ENCODE results near the gene C3orf70. TPM values are rescaled to one million over a fixed set of nuclear protein-coding genes. Genes with fewer than 3 reads are reported as not detected.

C3orf70 gene
- total RNA-seq, 1 donor from 2014 or later, result 3.2 TPM

GRCh38 chr3:185060655-185061054 is 92.2 kb downstream of the C3orf70 start:
- H3K4me3 Mint-ChIP-seq, result no peak overlapping the region
- no peak for DNase-seq (ENCODE audit: low spot score in 2 of 2, unreplicated experiment in 2 of 2)

GRCh38 chr3:185059766-185060165 is 93.1 kb downstream of the C3orf70 start:
- Mint-ChIP-seq H3K27me3 (ENCODE audit: low read depth) (no peaks in the 10 kb centered on the region), H3K4me3 (no peak overlapping the region), H3K27ac (no peak overlapping the region), H3K4me1 (no peaks in the 10 kb centered on the region), H3K36me3 (peaks cover 36% of the 10 kb centered on the region), H3K9me3 (peaks cover 55% of the 10 kb centered on the region)
- TF ChIP-seq CTCF (IDR thresholded peaks at IDR 0.05; ENCODE audit: unreplicated experiment), result no peak
- no peak for DNase-seq (ENCODE audit: low spot score in 2 of 2, unreplicated experiment in 2 of 2)

More at GRCh38 chr3:185060655-185061054, 92.2 kb downstream of the C3orf70 start:
- no peaks in the 10 kb centered on the region for H3K27me3 Mint-ChIP-seq (ENCODE audit: low read depth)
- H3K27ac Mint-ChIP-seq, result no peak overlapping the region
- peaks cover 29% of the 10 kb centered on the region for H3K36me3 Mint-ChIP-seq
- no peak for TF ChIP-seq CTCF (IDR thresholded peaks at IDR 0.05; ENCODE audit: unreplicated experiment)
- no peaks in the 10 kb centered on the region for H3K4me1 Mint-ChIP-seq
- peaks cover 47% of the 10 kb centered on the region for H3K9me3 Mint-ChIP-seq

GRCh38 chr3:185058796-185059195 is 94.1 kb downstream of the C3orf70 start:
- no peak overlapping the region for H3K4me3 Mint-ChIP-seq
- H3K27ac Mint-ChIP-seq, result no peak overlapping the region
- DNase-seq (ENCODE audit: low spot score in 2 of 2, unreplicated experiment in 2 of 2), result no peak
- H3K36me3 Mint-ChIP-seq, result peaks cover 46% of the 10 kb centered on the region
- TF ChIP-seq CTCF (IDR thresholded peaks at IDR 0.05; ENCODE audit: unreplicated experiment), result no peak
- H3K27me3 Mint-ChIP-seq (ENCODE audit: low read depth), result no peaks in the 10 kb centered on the region
- no peaks in the 10 kb centered on the region for H3K4me1 Mint-ChIP-seq
- peaks cover 62% of the 10 kb centered on the region for H3K9me3 Mint-ChIP-seq

- Mint-ChIP-seq H3K4me3 (no peak overlapping the region), H3K27ac (no peak overlapping the region), H3K9me3 (peaks cover 62% of the 10 kb centered on the region), H3K27me3 (ENCODE audit: low read depth) (no peaks in the 10 kb centered on the region), H3K36me3 (peaks cover 52% of the 10 kb centered on the region), H3K4me1 (no peaks in the 10 kb centered on the region)
- no peak for TF ChIP-seq CTCF (IDR thresholded peaks at IDR 0.05; ENCODE audit: unreplicated experiment)
- DNase-seq (ENCODE audit: low spot score in 2 of 2, unreplicated experiment in 2 of 2), result no peak
Observed at GRCh38 chr3:185057829-185058228, 95.0 kb downstream of the C3orf70 start.

GRCh38 chr3:185056908-185057307 is 96.0 kb downstream of the C3orf70 start:
- H3K27ac Mint-ChIP-seq, result no peak overlapping the region
- DNase-seq (ENCODE audit: low spot score in 2 of 2, unreplicated experiment in 2 of 2), result no peak
- H3K27me3 Mint-ChIP-seq (ENCODE audit: low read depth), result no peaks in the 10 kb centered on the region
- H3K9me3 Mint-ChIP-seq, result peaks cover 62% of the 10 kb centered on the region
- peaks cover 62% of the 10 kb centered on the region for H3K36me3 Mint-ChIP-seq
- no peak for TF ChIP-seq CTCF (IDR thresholded peaks at IDR 0.05; ENCODE audit: unreplicated experiment)
- H3K4me3 Mint-ChIP-seq, result no peak overlapping the region
- H3K4me1 Mint-ChIP-seq, result no peaks in the 10 kb centered on the region

- no peaks in the 10 kb centered on the region for H3K27me3 Mint-ChIP-seq (ENCODE audit: low read depth)
- peaks cover 83% of the 10 kb centered on the region for H3K36me3 Mint-ChIP-seq
- H3K9me3 Mint-ChIP-seq, result peaks cover 33% of the 10 kb centered on the region
- H3K4me3 Mint-ChIP-seq, result no peak overlapping the region
- H3K27ac Mint-ChIP-seq, result no peak overlapping the region
- no peaks in the 10 kb centered on the region for H3K4me1 Mint-ChIP-seq
- TF ChIP-seq CTCF (IDR thresholded peaks at IDR 0.05; ENCODE audit: unreplicated experiment), result no peak
- no peak for DNase-seq (ENCODE audit: low spot score in 2 of 2, unreplicated experiment in 2 of 2)
Observed at GRCh38 chr3:185052631-185053030, 100.2 kb downstream of the C3orf70 start.
